Effector CD8-positive, alpha-beta T cell (primary cell): ENCODE results near the gene CTRB2.

Source experiments
- DNase-seq: peaks from one replicate; lab custom pipeline; 2025; lab: John Stamatoyannopoulos, UW
- total RNA-seq, 4 experiments: gene quantifications; one replicate each; lab custom pipeline; 2026; lab: John Stamatoyannopoulos, UW

Gene CTRB2
- 0 reads per million in 4 experiments for total RNA-seq

DNA sequence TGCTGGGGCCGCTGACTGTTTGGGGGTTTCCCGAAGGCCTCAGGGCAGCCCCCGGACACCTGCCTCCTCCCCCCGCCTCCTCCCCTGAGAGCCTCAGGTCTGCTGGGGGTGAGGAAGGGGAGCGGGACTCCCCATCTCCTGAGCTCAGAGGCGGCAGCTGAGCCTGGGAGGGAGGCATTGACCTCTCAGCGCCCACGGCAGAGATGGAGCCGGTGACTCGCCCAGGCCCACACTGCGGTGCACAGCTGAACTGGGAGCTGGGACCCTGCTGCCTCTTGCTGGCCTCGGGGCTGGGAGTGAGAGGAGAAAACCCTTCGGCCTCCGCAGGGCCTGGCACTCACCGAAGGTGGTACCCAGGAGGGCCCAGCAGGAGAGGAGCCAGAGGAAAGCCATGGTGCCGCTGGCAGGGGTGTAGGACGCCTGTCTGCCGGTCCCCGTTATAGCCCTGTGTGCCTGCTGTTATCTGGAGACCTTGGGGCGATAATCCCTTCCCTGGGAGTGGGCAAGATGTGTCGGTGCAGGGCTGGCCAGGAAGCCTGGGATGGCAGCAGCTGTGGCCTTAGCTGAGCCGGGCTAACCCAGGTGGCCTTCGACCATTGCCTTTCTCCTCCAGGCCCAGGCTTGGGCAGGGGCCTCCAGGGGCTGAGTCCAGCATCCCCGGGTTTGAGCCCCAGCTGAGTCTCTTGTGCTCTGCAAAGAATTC is at the start of gene CTRB2:
Gene CTRB2, minus strand, starts transcription at position 413 of the 703 bp plus-strand sequence. Its CDS starts 20 bp downstream, at position 393.
- no peak for DNase-seq

DNA sequence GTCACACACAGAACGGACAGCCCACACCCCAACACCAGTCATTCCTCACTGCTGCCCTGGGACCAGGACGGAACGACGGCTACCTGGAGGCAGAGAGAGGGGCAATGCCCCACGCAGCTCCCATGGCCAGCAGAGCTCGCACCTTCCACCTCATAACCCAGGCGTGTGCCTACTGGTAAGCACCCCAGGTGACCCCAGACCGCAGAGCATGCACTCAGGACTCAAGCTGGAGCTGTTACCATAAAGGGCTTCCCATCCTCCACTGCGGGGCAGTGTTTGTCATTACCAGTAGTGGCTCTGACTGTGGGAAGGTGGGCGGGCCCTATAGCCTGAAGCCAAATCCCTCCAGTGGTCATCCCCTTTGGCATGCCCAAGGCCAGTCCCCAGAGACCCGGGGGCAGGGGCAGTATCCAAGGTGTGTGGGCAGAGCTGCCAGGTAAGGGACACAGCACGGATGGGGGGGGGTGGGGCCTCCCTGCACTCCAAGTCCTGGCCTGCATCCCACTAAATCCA is 49.2 kb upstream of the CTRB2 start:
- DNase-seq: no peak

DNA sequence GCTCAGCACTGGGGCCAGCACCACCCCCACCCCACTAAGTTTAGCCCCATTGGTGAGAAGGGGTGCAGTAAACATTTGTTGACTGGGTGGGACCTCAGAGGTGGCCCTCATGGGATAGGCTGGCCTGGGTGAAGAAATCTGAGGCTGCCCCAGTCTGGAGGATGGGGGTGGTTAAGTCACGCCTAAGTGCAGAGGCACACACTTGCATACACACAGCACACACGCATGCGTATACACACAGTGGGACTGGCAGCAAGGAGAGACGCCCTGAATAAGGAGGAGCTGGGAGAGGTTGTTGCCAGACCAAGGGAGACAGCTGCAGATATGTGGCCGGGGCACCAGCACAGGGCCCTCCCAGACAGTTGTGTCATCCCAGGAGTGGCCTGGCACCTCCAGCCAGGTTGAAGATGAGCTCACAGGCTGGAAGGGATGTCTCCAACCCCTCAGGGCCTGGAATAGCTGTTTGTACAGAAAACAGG is 47.4 kb upstream of the CTRB2 start:
- DNase-seq: no peak

DNA sequence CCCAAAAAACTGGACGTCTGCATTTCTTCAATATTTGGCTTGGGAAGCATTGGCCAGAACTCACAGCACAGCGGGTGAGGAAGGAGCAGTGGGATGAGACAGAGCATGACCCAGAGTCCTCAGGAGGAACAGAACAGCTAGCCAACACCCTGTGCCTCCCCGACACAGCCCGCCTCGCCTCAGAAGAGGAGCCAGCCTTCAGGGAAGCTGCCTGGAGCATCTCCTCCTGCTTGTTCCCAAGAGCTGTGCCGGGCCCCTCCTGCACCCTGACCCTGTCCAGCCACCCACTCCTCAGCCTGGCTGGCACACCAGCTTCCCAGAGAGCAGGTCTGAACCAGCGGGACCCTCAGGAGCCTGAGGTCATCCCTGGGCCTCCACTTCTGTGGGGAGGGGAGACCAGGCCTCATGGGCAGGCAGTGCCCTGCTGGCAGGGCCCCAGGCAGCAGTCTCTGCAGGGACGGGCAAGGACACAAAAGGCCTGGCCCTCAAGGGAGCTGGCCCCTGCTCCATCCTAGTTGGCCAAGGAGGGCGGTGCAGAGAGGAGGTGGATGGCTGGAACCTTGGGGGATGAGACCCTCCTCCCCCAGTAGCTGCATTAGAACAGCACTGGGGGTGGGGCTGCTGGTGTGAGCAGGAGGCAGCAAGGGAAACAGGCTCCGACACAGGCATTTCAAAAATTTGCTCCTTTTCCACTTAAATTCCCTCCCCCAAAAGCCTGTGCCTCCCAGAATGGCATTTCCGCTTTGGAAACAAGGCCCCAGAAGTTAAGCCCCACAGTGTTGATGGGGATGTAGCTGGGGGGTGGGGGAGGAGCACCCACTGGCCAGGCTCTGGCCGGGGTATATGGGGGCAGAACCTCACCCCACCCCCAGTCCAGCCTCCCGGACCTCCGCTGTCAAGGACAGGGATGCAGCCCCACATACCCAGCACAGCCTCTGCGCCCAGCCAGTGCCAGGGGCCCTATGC is 46.3 kb upstream of the CTRB2 start:
- no peak for DNase-seq

DNA sequence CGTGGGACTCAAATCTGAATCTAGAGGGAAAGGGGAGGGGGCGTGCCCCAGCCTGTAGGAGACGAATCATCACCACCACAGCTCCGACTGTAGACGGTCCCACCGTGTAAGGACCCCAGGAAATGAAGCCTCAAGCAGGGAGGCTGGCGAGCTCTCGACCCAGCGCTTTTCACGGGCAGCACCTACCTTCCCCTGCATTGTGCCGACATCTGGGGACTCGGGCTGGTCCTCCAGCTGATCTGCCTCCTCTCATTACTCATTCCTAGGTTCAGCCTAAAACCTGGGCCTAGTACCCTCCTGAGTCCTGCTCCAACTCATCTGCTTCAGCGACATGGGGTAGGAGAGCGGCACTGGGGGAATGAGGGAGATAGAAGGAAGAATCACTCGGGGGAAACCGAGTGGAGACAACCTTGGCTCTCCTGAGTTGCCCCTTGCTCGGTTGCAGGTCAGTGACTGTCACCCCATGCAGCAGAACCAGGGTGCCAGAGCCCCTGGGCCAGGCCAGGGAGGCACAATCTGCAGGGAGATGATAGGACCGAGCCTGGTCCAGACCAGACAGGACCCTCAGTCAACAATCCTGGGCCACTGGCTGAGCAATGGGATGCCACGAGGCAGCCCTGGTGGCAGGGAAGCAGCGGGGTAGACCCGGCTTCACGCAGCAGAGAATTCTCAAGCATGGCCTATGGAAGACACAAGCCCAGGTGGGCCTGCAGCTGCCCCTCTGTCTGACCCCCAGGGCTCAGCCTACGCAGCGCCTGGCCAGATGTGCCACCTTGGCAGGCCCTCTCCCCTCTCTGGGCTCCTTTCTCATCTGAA is 45.3 kb upstream of the CTRB2 start:
- no peak for DNase-seq

DNA sequence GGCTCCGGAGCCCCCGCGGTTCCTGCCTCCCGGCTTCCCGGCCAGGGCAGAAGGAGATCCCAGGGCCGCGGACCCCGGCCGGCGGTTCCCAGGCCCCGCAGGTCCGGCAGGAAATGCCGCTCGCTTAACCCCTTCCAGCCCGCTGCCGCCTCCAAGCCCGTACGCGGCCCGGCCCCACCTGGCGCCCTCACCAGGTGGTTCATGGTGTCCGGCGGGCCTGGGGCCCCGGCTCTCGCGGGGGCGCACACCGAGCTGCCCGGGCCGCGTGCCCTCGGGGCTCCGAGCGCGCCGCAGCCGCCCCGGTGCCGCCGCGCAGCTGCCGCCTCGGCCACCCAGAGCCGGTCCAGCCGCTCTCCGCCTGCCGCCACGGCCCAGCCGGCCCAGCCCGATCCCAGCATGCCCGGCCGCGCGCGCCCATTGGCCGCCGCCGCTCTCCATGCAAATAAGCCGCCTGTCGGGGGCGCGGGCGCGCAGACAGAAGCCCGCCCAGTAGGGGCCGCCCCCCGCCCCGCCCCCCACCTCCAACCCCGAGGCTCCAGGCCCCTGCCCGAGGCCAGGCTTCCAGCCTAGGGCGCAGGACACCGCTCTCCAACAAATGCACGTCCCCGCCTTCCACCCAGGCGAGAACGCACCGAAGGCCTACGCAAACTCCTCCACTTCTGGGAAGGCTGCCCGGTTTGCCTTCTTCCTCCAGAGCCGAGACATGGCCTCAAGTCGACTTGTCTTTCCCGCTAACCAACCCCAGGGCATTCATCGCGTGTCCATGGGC is 44.5 kb upstream of the CTRB2 start, which contains the start of gene BCAR1:
Gene BCAR1, minus strand, starts transcription at position 345 of the 769 bp plus-strand sequence. Its CDS starts 142 bp downstream, at position 203.
- DNase-seq: no peak

DNA sequence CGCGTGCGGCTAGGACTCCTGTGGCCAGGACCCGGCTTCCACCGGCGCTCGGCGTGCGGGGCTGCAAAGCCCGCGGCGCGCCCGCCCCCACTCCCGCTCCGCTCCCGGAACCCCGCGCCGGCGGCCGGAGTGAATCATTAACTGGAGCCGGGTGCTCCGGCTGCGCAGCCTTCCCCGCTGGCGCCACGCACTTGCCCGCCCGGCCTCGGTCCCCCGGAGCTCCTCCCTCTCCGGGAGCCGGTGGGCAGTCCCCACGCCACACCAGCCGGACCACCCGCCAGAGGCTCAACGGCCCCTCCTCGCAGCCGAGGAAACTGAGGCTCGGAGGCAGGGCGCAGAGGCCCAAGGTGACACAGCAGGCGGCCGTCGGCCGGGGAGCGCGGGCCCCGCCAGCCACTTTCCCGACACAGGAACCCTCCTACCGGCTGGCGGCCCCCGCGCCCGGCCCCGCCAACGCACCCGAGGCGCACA is 43.9 kb upstream of the CTRB2 start:
- no peak for DNase-seq

DNA sequence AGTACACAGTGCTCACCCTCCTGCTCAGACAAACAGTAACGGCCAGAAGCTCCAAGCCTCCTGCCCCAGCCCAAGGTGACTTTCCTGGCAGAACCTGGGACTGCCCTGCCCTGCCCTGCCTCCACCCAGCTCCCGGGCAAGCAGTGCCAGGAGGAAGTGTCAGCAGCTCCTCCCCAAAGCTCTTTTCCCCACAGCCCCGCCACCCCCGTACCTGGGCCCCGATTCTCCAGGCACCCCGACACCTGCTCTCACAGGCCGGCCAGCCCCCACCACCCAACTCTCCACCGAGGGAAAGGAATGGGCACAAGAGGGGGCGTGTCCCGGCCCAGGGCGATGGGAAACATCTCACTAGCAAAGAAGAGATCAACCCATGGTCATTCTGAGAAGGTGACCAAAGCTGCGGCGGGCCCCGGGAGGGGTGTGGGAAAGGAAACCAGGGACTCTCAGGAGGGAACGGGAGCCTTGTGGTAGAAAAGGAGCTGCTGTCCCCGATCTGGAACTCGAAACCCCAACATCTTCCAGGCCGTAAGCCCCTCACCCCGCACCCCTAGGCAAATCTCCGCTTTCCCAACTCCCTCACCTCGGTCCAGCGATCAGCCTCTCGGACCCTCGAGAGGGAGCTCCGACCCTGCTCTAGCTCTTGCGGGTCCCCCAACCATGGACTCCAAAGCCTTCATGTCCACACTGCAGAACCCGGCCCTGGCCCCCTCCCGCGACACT is 43.3 kb upstream of the CTRB2 start:
- DNase-seq: no peak

DNA sequence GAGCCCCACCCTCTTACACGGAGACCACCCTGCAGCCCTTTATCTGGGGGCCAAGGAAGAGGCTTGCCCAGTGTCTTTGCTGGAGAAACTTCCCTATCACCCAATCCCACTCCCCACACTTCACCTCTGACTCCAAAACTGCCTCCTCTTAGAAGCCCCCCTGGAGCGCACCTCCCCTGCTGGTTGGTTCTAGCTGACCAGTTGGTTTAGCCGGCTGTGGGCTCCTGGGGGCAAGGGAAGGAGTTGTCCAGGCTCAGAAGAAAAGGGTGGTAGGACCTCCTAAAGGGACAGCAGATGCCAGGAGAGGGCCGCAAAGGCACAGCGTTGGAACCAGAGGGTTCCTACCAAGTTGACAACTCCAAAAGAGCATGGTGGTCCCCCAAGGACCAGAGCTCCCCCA is 42.5 kb upstream of the CTRB2 start:
- DNase-seq: no peak

DNA sequence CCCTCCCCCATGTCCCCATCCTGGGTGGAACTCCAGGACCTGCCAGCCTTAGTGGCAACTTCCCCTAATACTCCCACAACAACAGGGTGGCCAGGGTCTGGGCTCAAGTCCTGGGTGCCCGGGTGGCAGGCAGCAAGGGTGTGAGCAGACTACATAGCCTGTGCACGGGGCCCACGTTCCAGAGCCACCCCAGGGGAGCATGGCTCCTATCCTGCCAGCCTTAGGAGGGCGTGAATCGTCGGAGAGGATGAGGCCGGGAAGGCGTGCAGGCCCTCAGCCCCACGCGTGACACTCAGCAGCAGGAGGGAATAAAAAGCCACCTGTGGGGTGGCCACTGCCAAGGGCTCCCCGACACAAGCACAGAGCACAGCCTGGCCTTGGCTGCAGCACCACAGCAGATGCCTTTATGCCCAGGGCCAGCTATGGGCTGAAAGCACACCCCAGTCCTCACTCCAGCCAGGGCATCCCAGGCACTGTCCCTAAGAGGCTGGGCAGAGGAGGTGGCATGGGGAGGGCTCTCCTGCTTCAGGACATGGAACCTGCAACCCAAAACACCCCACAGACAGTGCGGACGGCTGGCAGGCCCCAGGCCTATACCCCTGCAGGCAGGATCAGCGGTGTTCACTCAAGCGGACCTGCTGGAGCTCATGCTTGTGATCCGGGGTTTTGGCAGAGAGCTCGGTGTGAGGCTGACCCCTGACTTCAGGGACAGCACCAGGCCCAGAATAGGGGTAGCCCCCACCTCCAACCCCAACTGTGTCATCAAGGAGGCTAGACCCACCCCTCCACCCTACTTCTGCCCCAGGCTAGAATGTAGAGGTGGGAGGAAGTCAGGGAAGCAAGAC is 41.8 kb upstream of the CTRB2 start:
- DNase-seq: no peak

DNA sequence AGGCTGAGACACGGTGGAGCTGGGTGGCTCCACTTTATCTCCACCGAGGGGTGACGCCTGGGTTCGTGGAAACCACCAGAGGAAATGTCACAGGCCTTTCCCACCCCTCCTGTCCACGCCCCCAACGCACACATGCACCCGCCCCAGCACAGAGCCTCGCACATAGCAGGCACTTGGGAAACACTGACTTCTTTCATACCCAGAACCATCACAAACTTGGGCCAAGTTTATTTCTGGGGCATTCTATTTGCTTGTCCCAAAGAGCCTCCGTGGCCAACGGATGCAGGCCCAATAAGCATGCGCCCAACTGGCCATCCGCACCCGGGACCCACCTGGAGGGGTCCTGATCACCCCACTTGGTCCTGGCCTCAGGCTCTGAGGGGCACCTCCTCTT is 41.2 kb upstream of the CTRB2 start:
- DNase-seq: no peak

DNA sequence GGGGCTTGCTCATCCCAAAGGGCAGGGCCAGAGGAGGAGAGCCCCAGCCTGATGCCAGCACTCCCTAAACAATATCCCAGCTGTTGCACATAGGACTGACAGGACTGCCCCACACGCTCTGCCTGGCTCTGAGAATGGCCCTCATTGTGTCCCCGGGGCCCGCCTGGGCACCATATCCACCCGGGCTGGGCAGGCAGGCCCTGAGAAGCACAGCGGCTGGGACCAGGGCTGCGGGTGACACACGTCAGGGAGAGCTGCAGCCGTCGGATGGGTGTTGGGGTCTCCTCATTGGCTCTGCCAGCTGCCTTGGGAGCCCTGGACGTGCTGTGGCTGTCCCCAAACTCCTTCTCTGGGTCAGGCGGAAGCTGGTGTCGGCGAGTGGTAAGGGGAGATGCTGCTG is 40.3 kb upstream of the CTRB2 start:
- DNase-seq: no peak

DNA sequence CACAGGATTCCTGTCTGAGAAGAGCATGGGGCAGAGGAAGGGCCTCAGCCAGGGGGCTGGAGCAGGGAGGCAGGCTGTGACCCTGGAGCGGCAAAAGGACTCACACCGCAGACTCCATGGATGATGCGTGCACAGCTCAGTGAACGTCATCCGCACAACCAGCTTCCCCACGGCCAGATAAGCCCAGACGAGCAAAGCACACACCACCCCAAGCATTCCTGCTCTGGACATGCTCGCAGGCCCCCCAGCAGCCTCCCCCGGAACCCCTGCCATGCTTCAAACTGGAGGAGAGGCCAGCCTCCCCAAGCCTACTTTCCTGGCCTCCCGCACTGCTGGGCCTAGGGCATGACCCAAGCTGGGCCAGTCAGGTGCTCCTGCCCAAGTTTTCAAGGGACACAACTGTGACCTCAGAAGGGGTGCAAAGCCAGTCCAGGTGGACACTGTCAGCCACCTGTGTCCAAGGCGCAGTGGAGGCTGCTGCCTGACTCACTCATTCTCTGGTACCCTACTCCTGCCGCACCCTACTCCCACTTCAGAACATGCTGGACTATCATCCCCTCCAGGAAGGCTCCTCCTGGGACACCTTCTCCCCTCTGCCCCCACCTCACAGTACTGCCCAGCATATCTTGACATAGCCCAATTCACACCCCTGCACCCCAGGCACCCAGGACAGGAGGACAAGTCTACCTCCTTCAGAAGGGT is 39.7 kb upstream of the CTRB2 start:
- DNase-seq: no peak

DNA sequence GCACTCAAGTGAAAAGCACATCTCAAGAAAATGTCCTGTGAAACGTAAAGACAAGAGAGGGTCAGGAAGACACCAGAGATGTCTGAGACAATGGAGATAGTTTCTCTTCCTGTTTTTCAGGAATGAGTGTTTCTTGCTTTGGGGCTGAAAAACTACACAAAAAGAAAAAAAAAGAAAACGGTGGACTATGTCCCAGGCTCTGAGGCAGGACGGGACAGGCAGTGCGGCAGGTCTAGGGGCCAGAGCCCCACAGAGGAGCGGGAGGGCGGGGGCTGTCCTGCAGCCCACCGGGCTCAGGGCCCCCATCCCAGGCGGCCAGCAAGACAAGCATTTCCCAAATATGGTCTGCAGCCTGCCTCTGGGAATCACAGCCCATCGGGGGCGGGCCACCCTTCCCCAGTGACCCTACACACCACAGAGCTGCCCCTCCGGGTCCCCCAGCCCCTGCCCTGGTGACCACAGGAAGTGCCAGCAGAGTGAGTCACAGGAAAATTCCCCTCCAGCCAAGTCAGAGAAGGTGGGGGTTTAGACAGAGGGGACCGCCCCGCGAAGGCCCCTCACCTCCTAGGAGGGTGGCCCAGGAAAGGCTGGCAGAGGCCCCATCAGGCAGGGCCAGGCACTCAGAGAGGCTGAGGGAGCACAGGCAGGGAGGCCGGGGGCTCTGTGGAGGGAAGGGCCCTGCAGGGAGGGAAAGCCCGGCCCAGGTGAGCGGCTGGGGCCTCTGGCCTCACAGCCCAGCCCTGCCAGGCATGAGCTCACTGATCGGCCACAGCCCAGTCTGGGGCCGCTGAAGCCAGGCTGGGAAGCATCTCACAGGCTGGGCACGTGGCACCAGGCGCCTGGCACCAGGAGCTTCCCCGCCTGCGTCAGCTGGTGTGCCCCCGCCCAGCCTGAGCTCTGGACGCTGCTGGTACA is 38.1 kb upstream of the CTRB2 start:
- DNase-seq: no peak

DNA sequence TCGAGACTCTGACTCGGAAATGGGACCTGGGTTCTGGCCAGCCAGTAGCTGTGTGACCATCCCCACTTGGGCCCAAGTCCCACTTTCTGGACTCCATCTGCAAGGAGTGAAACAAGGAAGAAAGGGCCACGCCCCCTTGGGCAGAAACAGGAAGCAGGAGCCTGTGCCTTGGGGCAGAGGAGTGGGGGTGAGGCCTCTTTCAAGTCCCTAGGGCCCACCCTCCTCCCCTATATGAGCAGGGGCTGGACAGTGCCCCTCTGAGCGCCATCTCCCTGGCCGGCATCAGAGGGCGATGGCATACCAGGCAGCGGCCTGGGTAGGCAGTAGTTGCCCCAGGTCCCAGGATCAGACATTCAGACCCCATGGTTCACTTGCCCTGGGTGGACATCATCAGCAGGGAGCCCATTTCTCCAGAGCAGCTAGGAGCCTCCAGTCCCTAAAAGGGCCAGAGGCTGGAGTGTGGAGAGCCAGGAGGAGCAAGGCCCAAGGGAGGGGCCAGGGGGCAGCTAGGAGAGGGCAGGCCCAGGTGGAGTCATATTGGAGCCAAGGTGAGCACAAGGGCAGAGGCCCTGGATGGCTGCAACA is 37.4 kb upstream of the CTRB2 start:
- DNase-seq: no peak

DNA sequence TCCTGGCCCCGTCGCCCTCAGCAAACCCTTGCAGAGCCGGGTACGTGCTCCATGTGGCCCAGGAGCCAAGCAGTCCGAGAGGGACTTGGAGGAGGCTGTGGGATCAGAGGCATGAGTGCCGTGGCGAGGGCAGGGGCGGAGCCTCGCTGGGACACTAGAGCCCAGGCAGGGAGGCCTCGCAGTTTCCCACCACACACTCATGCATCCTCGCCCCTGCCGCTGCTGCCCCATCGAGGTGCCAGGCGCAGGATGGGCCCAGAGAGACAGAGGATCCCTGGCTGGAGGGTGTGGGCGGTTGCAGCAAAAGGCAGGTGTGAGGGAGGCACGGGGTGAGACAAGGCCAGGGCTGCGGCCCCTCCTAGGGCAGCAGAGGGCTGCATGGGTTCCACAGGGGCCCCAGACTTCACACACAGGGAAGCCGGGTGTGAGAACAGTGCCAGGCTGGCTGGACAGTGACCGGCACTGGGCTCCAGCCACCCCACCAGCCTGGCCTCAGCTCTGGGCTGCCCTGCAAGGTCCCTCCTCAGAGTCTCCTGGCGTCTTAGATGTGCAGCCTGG is 36.8 kb upstream of the CTRB2 start:
- no peak for DNase-seq
